ENCODE measurements around the gene HLCS.

Gene HLCS

DNA sequence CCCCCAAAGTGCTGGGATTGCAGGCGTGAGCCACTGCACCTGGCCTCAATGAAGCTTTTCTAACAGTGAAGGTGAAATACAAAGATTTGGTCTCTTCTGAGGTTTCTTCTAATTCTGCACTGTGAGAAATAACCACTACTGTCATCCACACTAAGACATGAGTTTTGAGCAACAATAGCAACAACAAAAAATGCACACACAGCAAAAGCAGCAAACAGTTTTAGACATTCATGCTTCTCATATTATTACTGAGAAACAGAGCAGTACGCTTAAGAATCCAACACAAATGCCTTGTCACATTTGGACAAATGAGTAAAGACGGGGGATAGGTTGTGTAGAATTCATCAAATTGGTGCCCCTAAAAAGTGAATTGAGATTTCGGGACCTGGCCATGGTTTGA is 151.2 kb downstream of the HLCS start:
- Histone ChIP-seq H3K4me1 (ENCODE audit: insufficient read depth, insufficient read length) (peaks cover 5% of the 10 kb centered on the region), H3K9ac (ENCODE audit: insufficient read length, low read depth) (no peak overlapping the region), H3K27me3 (ENCODE audit: insufficient read depth, insufficient read length) (no peaks in the 10 kb centered on the region), H3K36me3 (ENCODE audit: insufficient read depth, insufficient read length, low read length) (no peaks in the 10 kb centered on the region), H3K9me3 (ENCODE audit: insufficient read depth, low read length) (no peaks in the 10 kb centered on the region), H3K4me3 (ENCODE audit: insufficient read length, low read depth) (no peak overlapping the region)
- TF ChIP-seq YY1 (IDR thresholded peaks at IDR 0.05; ENCODE audit: insufficient read depth, insufficient read length) (no peak), ZNF274 (IDR thresholded peaks at IDR 0.05; ENCODE audit: low read depth, low read length) (no peak), SUZ12 (IDR thresholded peaks at IDR 0.05; ENCODE audit: extremely low read depth, insufficient read depth, insufficient read length) (no peak)
- DNase-seq (ENCODE audit: low read depth, low spot score) = no peak

DNA sequence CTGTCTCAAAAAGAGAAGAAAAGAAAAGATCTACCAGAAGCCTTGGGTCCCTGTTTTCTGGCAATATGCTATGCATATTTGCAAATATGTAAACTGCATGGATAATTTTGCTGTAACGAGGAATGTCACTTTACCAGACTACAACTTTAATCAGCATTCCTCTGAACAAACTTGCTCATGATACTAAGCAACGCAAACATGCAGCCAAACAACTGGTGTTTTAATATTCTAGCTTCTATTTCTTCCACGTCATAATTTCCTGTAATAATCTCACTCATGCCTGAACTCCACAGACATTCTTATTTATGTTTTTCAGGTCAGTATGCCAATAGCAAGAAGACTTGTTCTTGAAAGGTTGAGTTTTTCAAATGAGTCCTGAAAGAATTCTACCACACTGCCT is 153.4 kb downstream of the HLCS start:
- DNase-seq (ENCODE audit: low read depth, low spot score) = no peak
- Histone ChIP-seq H3K9me3 (ENCODE audit: insufficient read depth, low read length) (no peaks in the 10 kb centered on the region), H3K27me3 (ENCODE audit: insufficient read depth, insufficient read length) (no peaks in the 10 kb centered on the region)

DNA sequence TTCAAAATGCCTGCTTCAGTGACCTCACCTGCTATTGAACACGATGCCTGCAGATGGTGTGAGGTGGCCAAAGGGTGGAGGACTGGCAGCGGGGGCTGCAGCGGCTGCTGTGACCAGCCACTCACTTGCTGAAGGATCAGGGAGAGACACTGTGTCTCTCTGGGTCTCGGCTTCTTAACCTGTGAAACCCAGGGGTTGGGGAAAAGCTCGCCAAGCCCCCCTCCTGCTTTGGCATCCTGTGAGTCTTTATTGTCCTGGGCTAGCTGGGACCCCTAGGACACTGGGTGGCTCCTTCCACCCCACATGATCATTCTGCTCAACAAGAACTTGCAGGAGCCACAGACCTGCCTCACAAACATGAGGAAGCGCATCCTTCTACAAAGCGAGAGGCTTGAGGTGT is 154.7 kb downstream of the HLCS start:
- no peaks in the 10 kb centered on the region for H3K27me3 ChIP-seq (ENCODE audit: insufficient read depth, insufficient read length)
- H3K9me3 ChIP-seq (ENCODE audit: insufficient read depth, low read length) = no peaks in the 10 kb centered on the region
- no peak overlapping the region for H3K4me3 ChIP-seq (ENCODE audit: insufficient read length, low read depth)
- H3K9ac ChIP-seq (ENCODE audit: insufficient read length, low read depth) = no peak overlapping the region
- TF ChIP-seq YY1 (IDR thresholded peaks at IDR 0.05; ENCODE audit: insufficient read depth, insufficient read length) = no peak
- TF ChIP-seq SUZ12 (IDR thresholded peaks at IDR 0.05; ENCODE audit: extremely low read depth, insufficient read depth, insufficient read length) = no peak
- TF ChIP-seq ZNF274 (IDR thresholded peaks at IDR 0.05; ENCODE audit: low read depth, low read length) = no peak
- no peaks in the 10 kb centered on the region for H3K36me3 ChIP-seq (ENCODE audit: insufficient read depth, insufficient read length, low read length)
- H3K4me1 ChIP-seq (ENCODE audit: insufficient read depth, insufficient read length) = no peaks in the 10 kb centered on the region
- DNase-seq (ENCODE audit: low read depth, low spot score) = no peak

More for the DNA sequence above, 153.4 kb downstream of the HLCS start:
- no peak for TF ChIP-seq SUZ12 (IDR thresholded peaks at IDR 0.05; ENCODE audit: extremely low read depth, insufficient read depth, insufficient read length)
- H3K4me1 ChIP-seq (ENCODE audit: insufficient read depth, insufficient read length) = no peaks in the 10 kb centered on the region
- no peak overlapping the region for H3K4me3 ChIP-seq (ENCODE audit: insufficient read length, low read depth)
- no peak overlapping the region for H3K9ac ChIP-seq (ENCODE audit: insufficient read length, low read depth)
- no peaks in the 10 kb centered on the region for H3K36me3 ChIP-seq (ENCODE audit: insufficient read depth, insufficient read length, low read length)

GRCh38 chr21:36810443-36810842 is 156.0 kb downstream of the HLCS start:
- H3K4me3 ChIP-seq (ENCODE audit: insufficient read length, low read depth) = no peak overlapping the region
- no peaks in the 10 kb centered on the region for H3K9me3 ChIP-seq (ENCODE audit: insufficient read depth, low read length)
- no peaks in the 10 kb centered on the region for H3K27me3 ChIP-seq (ENCODE audit: insufficient read depth, insufficient read length)
- no peak for DNase-seq (ENCODE audit: low read depth, low spot score)
- no peak overlapping the region for H3K9ac ChIP-seq (ENCODE audit: insufficient read length, low read depth)
- TF ChIP-seq SUZ12 (IDR thresholded peaks at IDR 0.05; ENCODE audit: extremely low read depth, insufficient read depth, insufficient read length) = no peak
- no peak for TF ChIP-seq YY1 (IDR thresholded peaks at IDR 0.05; ENCODE audit: insufficient read depth, insufficient read length)
- no peak for TF ChIP-seq ZNF274 (IDR thresholded peaks at IDR 0.05; ENCODE audit: low read depth, low read length)
- no peaks in the 10 kb centered on the region for H3K4me1 ChIP-seq (ENCODE audit: insufficient read depth, insufficient read length)
- no peaks in the 10 kb centered on the region for H3K36me3 ChIP-seq (ENCODE audit: insufficient read depth, insufficient read length, low read length)

GRCh38 chr21:36807422-36807928 is 159.0 kb downstream of the HLCS start:
- H3K9ac ChIP-seq (ENCODE audit: insufficient read length, low read depth) = no peak overlapping the region
- no peak for DNase-seq (ENCODE audit: low read depth, low spot score)

GRCh38 chr21:36806103-36806502 is 160.4 kb downstream of the HLCS start:
- H3K36me3 ChIP-seq (ENCODE audit: insufficient read depth, insufficient read length, low read length) = no peaks in the 10 kb centered on the region
- H3K27me3 ChIP-seq (ENCODE audit: insufficient read depth, insufficient read length) = no peaks in the 10 kb centered on the region
- DNase-seq (ENCODE audit: low read depth, low spot score) = no peak
- no peaks in the 10 kb centered on the region for H3K9me3 ChIP-seq (ENCODE audit: insufficient read depth, low read length)
- peaks cover 2% of the 10 kb centered on the region for H3K4me1 ChIP-seq (ENCODE audit: insufficient read depth, insufficient read length)
- no peak overlapping the region for H3K4me3 ChIP-seq (ENCODE audit: insufficient read length, low read depth)
- H3K9ac ChIP-seq (ENCODE audit: insufficient read length, low read depth) = no peak overlapping the region
- TF ChIP-seq ZNF274 (IDR thresholded peaks at IDR 0.05; ENCODE audit: low read depth, low read length) (no peak), YY1 (IDR thresholded peaks at IDR 0.05; ENCODE audit: insufficient read depth, insufficient read length) (no peak), SUZ12 (IDR thresholded peaks at IDR 0.05; ENCODE audit: extremely low read depth, insufficient read depth, insufficient read length) (no peak)

More at GRCh38 chr21:36807422-36807928, 159.0 kb downstream of the HLCS start:
- Histone ChIP-seq H3K9me3 (ENCODE audit: insufficient read depth, low read length) (no peaks in the 10 kb centered on the region), H3K4me1 (ENCODE audit: insufficient read depth, insufficient read length) (peaks cover 2% of the 10 kb centered on the region), H3K36me3 (ENCODE audit: insufficient read depth, insufficient read length, low read length) (no peaks in the 10 kb centered on the region), H3K4me3 (ENCODE audit: insufficient read length, low read depth) (no peak overlapping the region), H3K27me3 (ENCODE audit: insufficient read depth, insufficient read length) (no peaks in the 10 kb centered on the region)
- TF ChIP-seq SUZ12 (IDR thresholded peaks at IDR 0.05; ENCODE audit: extremely low read depth, insufficient read depth, insufficient read length) (no peak), ZNF274 (IDR thresholded peaks at IDR 0.05; ENCODE audit: low read depth, low read length) (no peak), YY1 (IDR thresholded peaks at IDR 0.05; ENCODE audit: insufficient read depth, insufficient read length) (no peak)

GRCh38 chr21:36804874-36805611 is 161.4 kb downstream of the HLCS start:
- H3K4me3 ChIP-seq (ENCODE audit: insufficient read length, low read depth) = no peak overlapping the region
- H3K27me3 ChIP-seq (ENCODE audit: insufficient read depth, insufficient read length) = no peaks in the 10 kb centered on the region
- DNase-seq (ENCODE audit: low read depth, low spot score) = no peak
- H3K36me3 ChIP-seq (ENCODE audit: insufficient read depth, insufficient read length, low read length) = no peaks in the 10 kb centered on the region
- no peak overlapping the region for H3K9ac ChIP-seq (ENCODE audit: insufficient read length, low read depth)
- peaks cover 2% of the 10 kb centered on the region for H3K4me1 ChIP-seq (ENCODE audit: insufficient read depth, insufficient read length)
- no peaks in the 10 kb centered on the region for H3K9me3 ChIP-seq (ENCODE audit: insufficient read depth, low read length)
- TF ChIP-seq SUZ12 (IDR thresholded peaks at IDR 0.05; ENCODE audit: extremely low read depth, insufficient read depth, insufficient read length) = no peak
- no peak for TF ChIP-seq YY1 (IDR thresholded peaks at IDR 0.05; ENCODE audit: insufficient read depth, insufficient read length)
- TF ChIP-seq ZNF274 (IDR thresholded peaks at IDR 0.05; ENCODE audit: low read depth, low read length) = no peak

Data from NT2/D1 (cell line).